ENCODE data around the gene PBX3.

Gene PBX3

DNA sequence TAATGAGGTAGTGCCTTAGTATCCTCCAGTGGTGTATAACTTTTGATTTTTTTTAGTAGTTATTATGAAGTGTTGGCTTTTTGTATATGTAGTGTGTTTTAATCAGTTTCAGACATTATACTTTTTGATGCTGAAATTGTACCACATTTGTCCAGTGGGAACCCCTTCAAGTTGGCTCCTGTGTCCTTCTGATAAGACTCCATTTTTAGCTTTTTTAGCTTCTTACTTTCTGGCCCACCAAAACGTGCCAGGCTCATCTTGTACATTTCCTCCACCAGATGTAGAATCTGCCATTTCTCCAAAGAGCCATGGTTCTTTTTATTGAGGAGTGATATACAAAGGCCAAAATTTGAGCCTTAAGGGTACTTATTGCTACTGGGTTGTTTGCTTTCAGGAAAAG is 84.4 kb downstream of the PBX3 start:
- Mint-ChIP-seq H3K27ac (no peak overlapping the region), H3K36me3 (ENCODE audit: low read depth) (no peaks in the 10 kb centered on the region), H3K4me3 (no peak overlapping the region), H3K27me3 (ENCODE audit: low read depth) (no peaks in the 10 kb centered on the region), H3K4me1 (no peaks in the 10 kb centered on the region), H3K9me3 (no peaks in the 10 kb centered on the region)
- TF ChIP-seq, protein P1, sequence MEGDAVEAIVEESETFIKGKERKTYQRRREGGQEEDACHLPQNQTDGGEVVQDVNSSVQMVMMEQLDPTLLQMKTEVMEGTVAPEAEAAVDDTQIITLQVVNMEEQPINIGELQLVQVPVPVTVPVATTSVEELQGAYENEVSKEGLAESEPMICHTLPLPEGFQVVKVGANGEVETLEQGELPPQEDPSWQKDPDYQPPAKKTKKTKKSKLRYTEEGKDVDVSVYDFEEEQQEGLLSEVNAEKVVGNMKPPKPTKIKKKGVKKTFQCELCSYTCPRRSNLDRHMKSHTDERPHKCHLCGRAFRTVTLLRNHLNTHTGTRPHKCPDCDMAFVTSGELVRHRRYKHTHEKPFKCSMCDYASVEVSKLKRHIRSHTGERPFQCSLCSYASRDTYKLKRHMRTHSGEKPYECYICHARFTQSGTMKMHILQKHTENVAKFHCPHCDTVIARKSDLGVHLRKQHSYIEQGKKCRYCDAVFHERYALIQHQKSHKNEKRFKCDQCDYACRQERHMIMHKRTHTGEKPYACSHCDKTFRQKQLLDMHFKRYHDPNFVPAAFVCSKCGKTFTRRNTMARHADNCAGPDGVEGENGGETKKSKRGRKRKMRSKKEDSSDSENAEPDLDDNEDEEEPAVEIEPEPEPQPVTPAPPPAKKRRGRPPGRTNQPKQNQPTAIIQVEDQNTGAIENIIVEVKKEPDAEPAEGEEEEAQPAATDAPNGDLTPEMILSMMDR (IDR thresholded peaks at IDR 0.05; ENCODE audit: unreplicated experiment in 3 of 3) = no peak

DNA sequence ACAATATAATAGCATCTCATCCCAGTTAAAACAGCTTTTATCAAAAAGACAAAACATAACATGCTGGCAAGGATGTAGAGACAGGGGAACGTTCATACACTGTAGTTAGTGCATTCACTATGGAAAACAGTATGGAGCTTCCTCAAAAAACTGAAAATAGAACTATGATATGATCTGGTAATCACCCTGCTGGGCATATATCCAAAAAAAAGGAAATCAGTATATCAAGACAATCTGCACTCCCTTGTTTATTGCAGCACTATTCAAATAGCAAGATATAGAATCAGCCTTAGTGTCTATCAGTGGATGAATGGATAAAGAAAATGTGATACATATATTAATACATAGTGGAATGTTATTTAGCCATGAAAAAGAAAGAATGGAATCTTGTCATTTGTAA is 88.5 kb downstream of the PBX3 start:
- H3K27me3 Mint-ChIP-seq (ENCODE audit: low read depth) = no peaks in the 10 kb centered on the region
- TF ChIP-seq, protein P1 (IDR thresholded peaks at IDR 0.05; ENCODE audit: unreplicated experiment in 3 of 3) = no peak
- H3K27ac Mint-ChIP-seq = no peak overlapping the region
- no peaks in the 10 kb centered on the region for H3K9me3 Mint-ChIP-seq
- no peak overlapping the region for H3K4me3 Mint-ChIP-seq
- no peaks in the 10 kb centered on the region for H3K36me3 Mint-ChIP-seq (ENCODE audit: low read depth)
- peaks cover 14% of the 10 kb centered on the region for H3K4me1 Mint-ChIP-seq

DNA sequence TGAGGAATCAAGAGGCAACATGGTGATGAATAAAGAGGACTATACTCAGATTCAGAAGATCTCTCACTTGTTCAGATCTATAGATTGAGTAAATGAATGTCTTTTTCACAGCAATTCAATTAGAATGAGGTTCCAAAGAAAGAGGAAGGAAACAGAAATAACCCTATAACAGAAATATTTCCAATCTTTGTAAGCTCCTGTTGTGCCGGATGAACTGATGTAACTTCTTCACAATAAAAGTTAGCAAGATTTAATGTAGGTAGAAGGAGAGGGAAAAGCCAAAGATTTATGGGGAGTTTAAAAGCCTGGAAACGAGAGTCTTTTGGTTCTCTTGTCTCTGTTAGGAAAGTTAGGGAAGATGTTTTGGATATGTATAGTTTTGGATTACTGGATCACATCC is 92.1 kb downstream of the PBX3 start:
- Mint-ChIP-seq H3K27ac (peak overlapping the region; percentile 54 to 68 (median 66)), H3K4me1 (peaks cover 36% of the 10 kb centered on the region), H3K9me3 (no peaks in the 10 kb centered on the region), H3K27me3 (ENCODE audit: low read depth) (peaks cover 4% of the 10 kb centered on the region), H3K36me3 (ENCODE audit: low read depth) (no peaks in the 10 kb centered on the region), H3K4me3 (peak overlapping the region in 1 of 3 experiments; percentile 2)
- TF ChIP-seq, protein P1 (IDR thresholded peaks at IDR 0.05; ENCODE audit: unreplicated experiment in 3 of 3) = no peak

DNA sequence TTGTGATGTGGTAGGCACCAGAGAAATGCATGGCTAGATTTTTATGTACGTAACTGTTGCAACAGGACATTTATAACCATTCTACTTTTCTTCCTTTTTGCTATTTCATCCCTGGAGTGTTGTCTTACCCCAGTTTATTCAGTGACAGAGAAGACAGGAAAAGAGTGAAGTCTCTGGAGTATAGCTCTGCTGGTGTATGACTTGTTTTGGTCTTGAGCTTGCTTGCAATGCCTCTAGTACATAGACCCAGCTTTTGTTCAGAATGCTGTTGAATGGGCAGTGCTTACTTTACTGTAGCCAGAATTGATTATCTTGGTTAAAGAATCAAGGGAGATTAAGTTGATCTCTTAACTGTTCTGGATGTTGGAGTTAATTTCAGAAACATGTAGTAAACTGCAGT is 94.3 kb downstream of the PBX3 start:
- no peaks in the 10 kb centered on the region for H3K9me3 Mint-ChIP-seq
- peaks cover 36% of the 10 kb centered on the region for H3K4me1 Mint-ChIP-seq
- H3K27ac Mint-ChIP-seq = peak overlapping the region in 2 of 3 experiments; percentile 34 to 51
- H3K4me3 Mint-ChIP-seq = no peak overlapping the region
- TF ChIP-seq, protein P1 (IDR thresholded peaks at IDR 0.05; ENCODE audit: unreplicated experiment in 3 of 3) = no peak
- H3K27me3 Mint-ChIP-seq (ENCODE audit: low read depth) = peaks cover 4% of the 10 kb centered on the region
- H3K36me3 Mint-ChIP-seq (ENCODE audit: low read depth) = peaks cover under 1% of the 10 kb centered on the region

DNA sequence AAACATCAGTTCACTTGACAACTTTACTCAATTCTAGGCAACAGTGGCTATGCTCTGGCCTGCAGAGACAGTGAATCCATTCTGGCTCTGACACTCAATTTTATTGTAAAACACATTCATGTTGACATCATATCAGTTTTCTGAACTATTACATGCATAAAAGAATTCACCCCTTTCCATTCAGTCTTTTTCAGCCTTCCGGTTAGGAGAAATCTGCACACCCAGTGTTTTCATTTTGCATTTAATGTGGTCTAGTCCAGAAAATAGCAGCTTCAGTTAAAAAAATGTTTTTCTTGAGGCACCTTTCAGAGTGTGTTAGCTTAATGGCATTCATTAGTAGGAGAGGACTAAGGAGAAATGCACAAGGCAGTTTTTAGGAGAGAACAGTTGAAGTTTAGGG is 95.1 kb downstream of the PBX3 start:
- Mint-ChIP-seq H3K9me3 (no peaks in the 10 kb centered on the region), H3K27ac (peak overlapping the region; percentile 22 to 51 (median 34)), H3K4me3 (peak overlapping the region in 1 of 3 experiments; percentile 2), H3K36me3 (ENCODE audit: low read depth) (peaks cover 6% of the 10 kb centered on the region), H3K27me3 (ENCODE audit: low read depth) (peaks cover 4% of the 10 kb centered on the region), H3K4me1 (peaks cover 36% of the 10 kb centered on the region)
- TF ChIP-seq, protein P1 (IDR thresholded peaks at IDR 0.05; ENCODE audit: unreplicated experiment in 3 of 3) = no peak

DNA sequence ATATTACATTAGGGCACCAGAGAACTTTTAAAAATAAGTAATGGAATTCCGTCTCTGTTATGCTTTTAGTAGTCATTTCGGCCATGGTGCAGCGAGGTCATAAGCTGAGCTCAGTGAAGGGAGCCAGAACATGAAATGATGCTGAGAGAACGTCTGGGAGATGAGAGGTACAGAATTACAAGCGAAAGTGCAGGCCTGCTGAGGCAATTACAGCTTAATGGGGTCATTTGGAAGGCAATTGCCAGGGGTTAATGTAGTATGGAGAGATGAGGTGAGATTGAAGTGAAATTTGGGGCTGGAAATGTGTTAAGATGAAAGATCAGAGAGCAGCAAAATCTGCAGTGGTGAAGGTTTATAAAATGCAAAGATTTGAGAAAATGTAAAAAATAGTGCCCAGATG is 96.5 kb downstream of the PBX3 start:
- TF ChIP-seq, protein P1 (IDR thresholded peaks at IDR 0.05; ENCODE audit: unreplicated experiment in 3 of 3) = no peak
- peak overlapping the region; percentile 0 to 12 (median 2) for H3K27ac Mint-ChIP-seq
- peak overlapping the region in 1 of 3 experiments; percentile 0 for H3K4me3 Mint-ChIP-seq
- no peaks in the 10 kb centered on the region for H3K9me3 Mint-ChIP-seq
- peaks cover 4% of the 10 kb centered on the region for H3K27me3 Mint-ChIP-seq (ENCODE audit: low read depth)
- H3K36me3 Mint-ChIP-seq (ENCODE audit: low read depth) = peaks cover 6% of the 10 kb centered on the region
- H3K4me1 Mint-ChIP-seq = peaks cover 32% of the 10 kb centered on the region

Data from nephron (organoid).